Measurements from ENCODE around the gene CCDC69. TPM values are rescaled to one million over a fixed set of nuclear protein-coding genes. Genes with fewer than 3 reads are reported as not detected.
A peak's percentile ranks its signal among the peaks of the same experiment; 100 is the strongest.

Gene CCDC69
- total and polyA plus RNA-seq, 9 donors: 22.6 to 158 (median 37.3) TPM

GRCh38 chr5:151141535-151141934, 82.4 kb downstream of the CCDC69 start:
- no peak for TF ChIP-seq POLR2A (IDR thresholded peaks at IDR 0.05)
- TF ChIP-seq, protein P1, sequence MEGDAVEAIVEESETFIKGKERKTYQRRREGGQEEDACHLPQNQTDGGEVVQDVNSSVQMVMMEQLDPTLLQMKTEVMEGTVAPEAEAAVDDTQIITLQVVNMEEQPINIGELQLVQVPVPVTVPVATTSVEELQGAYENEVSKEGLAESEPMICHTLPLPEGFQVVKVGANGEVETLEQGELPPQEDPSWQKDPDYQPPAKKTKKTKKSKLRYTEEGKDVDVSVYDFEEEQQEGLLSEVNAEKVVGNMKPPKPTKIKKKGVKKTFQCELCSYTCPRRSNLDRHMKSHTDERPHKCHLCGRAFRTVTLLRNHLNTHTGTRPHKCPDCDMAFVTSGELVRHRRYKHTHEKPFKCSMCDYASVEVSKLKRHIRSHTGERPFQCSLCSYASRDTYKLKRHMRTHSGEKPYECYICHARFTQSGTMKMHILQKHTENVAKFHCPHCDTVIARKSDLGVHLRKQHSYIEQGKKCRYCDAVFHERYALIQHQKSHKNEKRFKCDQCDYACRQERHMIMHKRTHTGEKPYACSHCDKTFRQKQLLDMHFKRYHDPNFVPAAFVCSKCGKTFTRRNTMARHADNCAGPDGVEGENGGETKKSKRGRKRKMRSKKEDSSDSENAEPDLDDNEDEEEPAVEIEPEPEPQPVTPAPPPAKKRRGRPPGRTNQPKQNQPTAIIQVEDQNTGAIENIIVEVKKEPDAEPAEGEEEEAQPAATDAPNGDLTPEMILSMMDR (IDR thresholded peaks at IDR 0.05): no peak
- TF ChIP-seq EP300 (IDR thresholded peaks at IDR 0.05): no peak
- H3K4me3 ChIP-seq: no peak overlapping the region
- H3K27me3 ChIP-seq: no peaks in the 10 kb centered on the region
- no peaks in the 10 kb centered on the region for H3K36me3 ChIP-seq
- intact Hi-C loops (cut with DNase I): no loop called here
- peak; percentile 34 to 75 (median 46) for DNase-seq
- 2 to 16% (median 11%) methylated on average over 15 of the region's 15 CpGs for WGBS, 3 donors
- H3K9me3 ChIP-seq: no peaks in the 10 kb centered on the region
- peaks cover 12% of the 10 kb centered on the region for H3K4me1 ChIP-seq (ENCODE audit: insufficient read depth)
- peak overlapping the region in 1 of 2 donors; percentile 21 for H3K27ac ChIP-seq

DNA sequence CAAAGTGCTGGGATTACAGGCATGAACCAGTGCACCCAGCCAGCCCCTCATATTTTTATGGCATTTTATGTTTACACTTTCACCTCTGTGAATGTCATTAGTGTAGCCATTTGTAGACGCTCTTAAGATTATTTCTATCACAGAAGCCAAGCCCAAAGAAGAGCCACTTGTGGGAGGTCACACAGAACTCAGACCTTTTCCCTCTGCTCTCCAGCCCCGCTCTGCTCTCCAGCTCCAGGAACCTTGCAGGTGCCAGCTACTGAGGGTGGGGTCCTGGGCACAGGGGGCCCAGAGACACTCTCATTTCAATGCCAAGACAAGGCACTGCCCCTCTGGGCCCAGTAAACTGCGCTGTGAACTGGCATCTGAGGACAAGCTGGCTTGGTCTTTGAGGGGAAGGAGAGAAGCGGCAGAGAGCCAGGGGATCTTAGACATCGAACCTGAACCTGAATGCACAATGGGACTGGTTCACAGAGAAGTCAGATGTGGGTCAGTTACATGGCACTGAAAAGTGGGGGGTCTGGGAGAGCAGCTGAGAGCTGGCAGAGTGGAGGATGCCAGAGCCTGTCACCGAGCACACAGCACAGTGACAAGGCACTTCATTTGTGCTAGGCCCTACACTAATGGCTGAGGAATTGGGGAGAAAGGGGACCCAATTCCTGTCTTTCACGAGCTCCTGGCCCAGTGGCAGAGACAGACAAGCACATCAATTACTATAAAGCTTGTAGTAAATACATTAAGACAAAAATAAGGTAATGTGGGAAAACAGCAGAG, 83.0 kb downstream of the CCDC69 start:
- H3K27me3 ChIP-seq: no peaks in the 10 kb centered on the region
- WGBS, 3 donors: 68 to 75% (median 72%) methylated on average over 7 of the region's 7 CpGs
- intact Hi-C loops (cut with DNase I): no loop called here
- peaks cover 10% of the 10 kb centered on the region for H3K4me1 ChIP-seq (ENCODE audit: insufficient read depth)
- TF ChIP-seq EP300 (IDR thresholded peaks at IDR 0.05): no peak
- TF ChIP-seq POLR2A (IDR thresholded peaks at IDR 0.05): no peak
- TF ChIP-seq, protein P1 (IDR thresholded peaks at IDR 0.05): no peak
- H3K4me3 ChIP-seq: no peak overlapping the region
- H3K9me3 ChIP-seq: no peaks in the 10 kb centered on the region
- no peak for DNase-seq
- H3K36me3 ChIP-seq: no peaks in the 10 kb centered on the region
- peak overlapping the region in 1 of 2 donors; percentile 21 for H3K27ac ChIP-seq

GRCh38 chr5:151139646-151140045, 84.2 kb downstream of the CCDC69 start:
- Histone ChIP-seq H3K36me3 (no peaks in the 10 kb centered on the region), H3K27ac (no peak overlapping the region), H3K4me3 (no peak overlapping the region), H3K9me3 (no peaks in the 10 kb centered on the region), H3K27me3 (no peaks in the 10 kb centered on the region), H3K4me1 (ENCODE audit: insufficient read depth) (peaks cover 8% of the 10 kb centered on the region)
- TF ChIP-seq, protein P1 (IDR thresholded peaks at IDR 0.05): no peak
- TF ChIP-seq POLR2A (IDR thresholded peaks at IDR 0.05): no peak
- no peak for TF ChIP-seq EP300 (IDR thresholded peaks at IDR 0.05)
- intact Hi-C loops (cut with DNase I): no loop called here
- WGBS, 3 donors: 89 to 95% (median 94%) methylated on average over 3 of the region's 3 CpGs
- no peak for DNase-seq

- DNase-seq: no peak
- Histone ChIP-seq H3K27me3 (no peaks in the 10 kb centered on the region), H3K36me3 (no peaks in the 10 kb centered on the region), H3K4me3 (no peak overlapping the region), H3K27ac (no peak overlapping the region), H3K9me3 (no peaks in the 10 kb centered on the region), H3K4me1 (ENCODE audit: insufficient read depth) (peaks cover 8% of the 10 kb centered on the region)
- TF ChIP-seq, protein P1 (IDR thresholded peaks at IDR 0.05): no peak
- no peak for TF ChIP-seq POLR2A (IDR thresholded peaks at IDR 0.05)
- no peak for TF ChIP-seq EP300 (IDR thresholded peaks at IDR 0.05)
- WGBS, 3 donors: 84 to 90% (median 89%) methylated on average over 8 of the region's 8 CpGs
- intact Hi-C loops (cut with DNase I): no loop called here
Measured at GRCh38 chr5:151139015-151139414, 84.9 kb downstream of the CCDC69 start.
